GM10266 (cell line): ENCODE data around the gene SMG9.

ENCODE experiments used
- DNase-seq: peaks from one replicate; pipeline ENCODE4 v3.0.0; 2012; ENCODE audit errors: extremely low spot score
- CTCF ChIP-seq: IDR thresholded peaks from 2 replicates; pipeline ENCODE4 v1.5.1; 2012; ENCODE audit warnings: mild to moderate bottlenecking, low read depth; ENCODE audit not compliant: control insufficient read depth, insufficient read depth; ENCODE audit errors: missing control alignments

Gene SMG9

GRCh38 chr19:43774103-43774939, 19.6 kb upstream of the SMG9 start:
- no peak for TF ChIP-seq CTCF
- no peak for DNase-seq

- DNase-seq: no peak
- TF ChIP-seq CTCF: no peak
Observed at GRCh38 chr19:43773725-43774102, 19.0 kb upstream of the SMG9 start.

GRCh38 chr19:43769256-43769655, 14.5 kb upstream of the SMG9 start:
- TF ChIP-seq CTCF: no peak
- no peak for DNase-seq

DNA sequence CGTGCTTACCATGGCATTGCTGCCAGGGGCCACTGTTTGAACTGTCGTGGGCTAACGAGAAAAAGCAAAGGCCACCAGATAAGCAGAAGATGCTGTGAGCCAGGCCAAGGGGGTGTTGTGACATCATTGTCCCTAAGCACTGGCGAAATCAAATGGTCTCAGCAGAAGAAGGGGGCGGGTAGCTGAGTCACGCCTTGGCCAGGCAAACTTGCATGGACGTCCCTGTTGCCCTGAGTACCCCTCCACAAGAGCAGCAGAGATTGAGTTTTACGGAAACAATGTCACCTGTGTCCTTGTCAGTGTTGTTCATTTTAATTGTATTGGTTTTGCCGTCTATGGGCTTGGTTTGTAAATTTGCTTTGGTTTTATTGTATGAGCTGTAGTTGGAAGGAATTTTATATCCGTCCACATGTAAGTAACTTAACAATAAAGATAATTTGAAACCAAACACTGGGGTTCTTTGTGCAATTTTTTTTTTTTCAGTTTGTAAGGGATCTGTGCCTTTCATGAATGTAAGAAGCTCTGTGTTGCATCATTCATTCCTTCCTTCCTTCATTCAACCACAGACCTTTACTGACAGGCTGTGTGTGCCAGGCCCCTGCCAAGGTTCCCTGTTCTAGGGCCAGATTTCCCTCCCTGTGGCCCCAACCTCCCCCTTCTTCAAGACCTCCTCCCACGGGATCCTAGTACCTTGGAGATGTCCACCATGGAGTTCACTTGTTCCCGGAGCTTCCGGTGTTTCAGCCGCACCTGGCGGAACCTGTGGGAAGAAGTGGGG, 13.7 kb upstream of the SMG9 start:
- no peak for DNase-seq
- TF ChIP-seq CTCF: no peak

GRCh38 chr19:43767818-43768217, 13.1 kb upstream of the SMG9 start:
- no peak for DNase-seq
- no peak for TF ChIP-seq CTCF

DNA sequence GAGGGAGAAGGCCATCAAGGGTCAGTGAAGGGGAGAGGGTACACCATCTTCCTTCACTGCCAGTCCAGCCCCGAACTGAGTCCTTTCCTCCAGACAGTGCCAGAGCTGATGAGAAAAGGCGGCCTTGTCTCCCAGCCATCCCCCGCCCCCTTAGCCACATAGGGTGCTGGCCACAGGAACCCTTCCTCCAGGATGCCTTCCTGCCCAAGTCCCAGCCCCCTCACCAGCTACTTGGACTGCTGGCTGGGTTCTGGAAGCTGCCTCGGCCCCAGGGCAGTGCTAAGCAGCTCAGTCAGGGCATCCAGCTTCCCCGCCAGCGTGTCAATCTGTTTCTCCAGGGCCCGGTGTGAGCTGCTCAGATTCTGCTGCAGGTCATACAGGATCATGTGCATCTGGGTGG, 12.6 kb upstream of the SMG9 start:
- DNase-seq: no peak
- TF ChIP-seq CTCF: no peak

DNA sequence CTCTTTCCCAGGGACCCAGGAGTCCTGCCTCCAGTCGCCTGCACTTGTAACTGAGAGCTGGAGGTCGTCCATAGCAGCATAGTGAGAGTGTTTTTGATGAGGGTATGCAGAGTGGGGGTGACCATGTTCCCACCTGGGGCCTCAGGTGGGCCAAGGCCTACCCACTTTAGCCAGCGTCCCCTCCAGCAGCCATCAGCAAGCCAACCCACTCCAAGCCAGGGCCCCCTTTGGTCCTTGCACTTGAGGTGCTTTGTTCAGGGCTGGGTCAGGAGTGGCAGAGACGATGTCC, 11.9 kb upstream of the SMG9 start:
- TF ChIP-seq CTCF: peak; percentile 2
- DNase-seq: no peak
